DND-41 (cell line): Measurements from ENCODE around the gene RHOJ.
"Not testable (repeated sequence)": the region's sequence is repeated elsewhere in the genome, so short reads cannot be mapped to it uniquely, and the experiment has no call there.

Source experiments
- ATAC-seq: fragments of 200-7000 bp; cut with Tn5 transposase; 3 replicates; pipeline ENCODE4 v1.9.1; 2021; ENCODE audit warnings: low read depth; ENCODE audit not compliant: insufficient read depth
- DNase-seq: peaks from one replicate; pipeline ENCODE4 v3.0.0-alpha.2; 2020
- H2AFZ ChIP-seq: 2 replicates; pipeline ENCODE4 v1.6.0; 2012; ENCODE audit warnings: low read depth, low read length
- H3K27ac ChIP-seq: 2 replicates; pipeline ENCODE4 v1.5.1; 2012; ENCODE audit warnings: low read length, inconsistent platforms
- H3K27me3 ChIP-seq: fragments of 200-600 bp; sonication (generic); 2 replicates; pipeline ENCODE4 v1.6.0; 2012; ENCODE audit warnings: low read length, mild to moderate bottlenecking, inconsistent platforms; ENCODE audit not compliant: insufficient read depth, poor library complexity
- H3K36me3 ChIP-seq: 2 replicates; pipeline ENCODE4 v1.5.1; 2012; ENCODE audit warnings: low read length, inconsistent platforms; ENCODE audit not compliant: insufficient read depth
- H3K4me1 ChIP-seq: 2 replicates; pipeline ENCODE4 v1.5.1; 2012; ENCODE audit warnings: mild to moderate bottlenecking, low read length; ENCODE audit not compliant: insufficient read depth
- H3K4me2 ChIP-seq: 2 replicates; pipeline ENCODE4 v1.6.0; 2012; ENCODE audit warnings: mild to moderate bottlenecking, moderate library complexity, low read length, inconsistent platforms; ENCODE audit not compliant: insufficient read depth
- H3K4me3 ChIP-seq, 2 experiments: fragments of 200-600 bp in 1 of 2; shearing (Covaris generic) in 1 of 2; 2 replicates each; pipeline ENCODE4 v1.5.1; 2012 to 2016; ENCODE audit warnings: inconsistent platforms in 2 of 2, low read length in 2 of 2, mild to moderate bottlenecking in 2 of 2, low read depth in 1 of 2, moderate library complexity in 1 of 2
- H3K79me2 ChIP-seq: 2 replicates; pipeline ENCODE4 v1.6.0; 2012; ENCODE audit warnings: low read length, inconsistent platforms; ENCODE audit not compliant: insufficient read depth
- H3K9ac ChIP-seq: 2 replicates; pipeline ENCODE4 v1.6.0; 2012; ENCODE audit warnings: low read depth, mild to moderate bottlenecking, inconsistent platforms, low read length, moderate library complexity
- H3K9me3 ChIP-seq: 2 replicates; pipeline ENCODE4 v1.5.1; 2012; ENCODE audit warnings: low read length, moderate library complexity, mild to moderate bottlenecking, inconsistent platforms; ENCODE audit not compliant: insufficient read depth, severe bottlenecking
- H4K20me1 ChIP-seq: 2 replicates; pipeline ENCODE4 v1.6.0; 2012; ENCODE audit warnings: low read length; ENCODE audit not compliant: insufficient read depth
- EZH2 ChIP-seq: IDR thresholded peaks from 3 replicates; pipeline ENCODE4 v1.6.1; 2012; ENCODE audit warnings: borderline replicate concordance, low read depth, mild to moderate bottlenecking, moderate library complexity, low read length, inconsistent platforms; ENCODE audit not compliant: severe bottlenecking
- TF ChIP-seq, protein P1 (sequence below): IDR thresholded peaks from 2 replicates; pipeline ENCODE4 v1.5.1; 2012; ENCODE audit warnings: borderline replicate concordance, low read length, moderate library complexity, mild to moderate bottlenecking; ENCODE audit not compliant: poor library complexity, severe bottlenecking; ENCODE audit errors: extremely low read depth

Gene RHOJ

DNA sequence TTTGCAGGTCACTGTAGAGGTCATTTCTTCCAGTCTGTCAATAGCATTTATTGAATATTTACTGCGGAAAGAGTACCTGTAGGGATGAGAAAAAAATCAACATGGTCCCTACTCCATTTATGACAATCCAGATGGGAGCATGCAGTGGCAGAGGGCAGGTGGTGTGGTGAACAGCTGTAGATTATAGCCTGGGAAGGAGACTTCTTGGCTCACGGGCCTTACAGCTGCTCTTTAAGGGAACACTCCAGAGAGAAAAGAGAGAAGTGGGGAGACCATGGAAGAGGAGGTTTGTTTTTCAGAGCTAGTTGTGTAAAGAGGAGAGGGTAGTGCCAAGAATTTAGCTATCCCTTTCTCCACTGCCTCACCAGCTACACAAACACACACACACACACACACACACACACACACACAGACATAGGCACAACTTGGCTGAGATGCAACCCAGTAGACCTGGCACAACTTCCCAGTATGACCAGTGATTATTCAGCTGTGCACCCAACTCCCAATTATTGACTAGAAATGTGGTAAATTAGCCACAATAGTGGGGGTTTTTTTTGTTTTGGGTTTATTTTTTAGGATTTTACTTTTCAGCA is 73.4 kb downstream of the RHOJ start:
- no peak for ATAC-seq

DNA sequence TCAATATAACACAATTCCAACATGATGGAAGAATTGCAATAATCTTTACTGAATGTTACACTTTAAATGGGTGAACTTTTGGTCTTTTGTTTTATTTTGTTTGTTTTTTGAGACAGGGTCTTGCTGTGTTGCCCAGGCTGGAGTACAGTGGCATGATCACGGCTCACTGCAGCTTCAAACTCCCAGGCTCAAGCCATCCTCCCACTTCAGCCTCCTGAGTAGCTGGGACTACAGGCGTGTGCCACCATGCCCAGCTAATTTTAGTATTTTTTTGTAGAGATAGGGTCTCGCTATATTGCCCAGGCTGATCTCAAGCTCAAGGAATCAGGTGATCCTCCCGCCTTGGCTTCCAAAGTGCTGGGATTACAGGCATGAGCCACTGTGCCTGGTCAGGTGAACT is 75.7 kb downstream of the RHOJ start:
- not testable (repeated sequence) for H3K27ac ChIP-seq, H3K4me2 ChIP-seq, H3K79me2 ChIP-seq, H2AFZ ChIP-seq, H3K4me3 ChIP-seq, H4K20me1 ChIP-seq, H3K4me1 ChIP-seq, H3K9ac ChIP-seq, ATAC-seq, H3K9me3 ChIP-seq, H3K36me3 ChIP-seq, DNase-seq
- peaks cover 25% of the 10 kb centered on the region for H3K27me3 ChIP-seq

More for the DNA sequence above, 73.4 kb downstream of the RHOJ start:
- no peak for TF ChIP-seq EZH2
- Histone ChIP-seq H3K27me3 (peaks cover 16% of the 10 kb centered on the region), H3K4me3 (no peak overlapping the region), H3K9ac (no peak overlapping the region), H2AFZ (no peak overlapping the region), H3K27ac (no peak overlapping the region), H3K79me2 (no peaks in the 10 kb centered on the region), H3K4me1 (no peaks in the 10 kb centered on the region), H3K9me3 (no peaks in the 10 kb centered on the region), H3K4me2 (no peak overlapping the region), H3K36me3 (no peaks in the 10 kb centered on the region), H4K20me1 (no peaks in the 10 kb centered on the region)
- no peak for DNase-seq

DNA sequence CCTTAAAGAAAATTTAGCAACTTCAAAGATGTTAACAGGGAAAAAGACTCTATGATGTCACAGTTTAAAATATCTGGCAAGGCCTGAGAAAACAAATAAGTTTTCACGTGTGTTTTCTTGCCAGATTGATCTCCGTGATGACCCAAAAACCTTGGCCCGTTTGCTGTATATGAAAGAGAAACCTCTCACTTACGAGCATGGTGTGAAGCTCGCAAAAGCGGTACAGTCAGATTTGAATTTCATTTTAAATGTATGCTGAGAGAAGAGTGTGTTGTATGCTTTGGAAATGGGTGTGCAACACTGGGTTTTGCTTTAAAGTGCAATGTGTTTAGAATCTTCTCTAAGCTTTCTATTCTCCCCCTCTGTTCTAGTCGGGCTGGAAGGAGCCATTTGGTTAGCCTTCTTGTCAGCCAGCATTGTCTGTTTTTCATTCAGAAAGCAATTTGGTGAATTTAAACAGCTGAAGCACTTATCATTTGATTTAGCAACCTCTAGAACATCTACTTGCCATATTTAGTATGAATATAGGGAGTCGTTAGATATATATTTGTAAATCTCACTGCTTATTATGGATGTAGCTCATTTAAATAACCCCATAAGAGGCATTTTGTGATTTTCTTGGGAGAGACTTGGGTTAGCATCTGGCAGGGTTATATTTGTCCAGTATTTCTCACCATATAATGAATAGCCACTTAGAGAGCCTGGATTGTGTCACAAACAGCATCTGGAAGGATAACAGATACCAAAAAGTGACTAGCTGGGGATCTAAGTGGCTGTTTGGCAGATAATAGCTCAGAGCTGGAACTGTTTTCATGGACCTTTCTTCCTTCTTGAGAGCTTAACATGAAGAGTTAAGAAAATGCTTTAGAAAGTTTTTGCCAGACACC is 79.0 kb downstream of the RHOJ start:
- Histone ChIP-seq H4K20me1 (no peaks in the 10 kb centered on the region), H2AFZ (no peak overlapping the region), H3K27me3 (peaks cover 28% of the 10 kb centered on the region), H3K27ac (no peak overlapping the region), H3K4me1 (no peaks in the 10 kb centered on the region), H3K9me3 (no peaks in the 10 kb centered on the region), H3K79me2 (no peaks in the 10 kb centered on the region), H3K4me2 (no peak overlapping the region), H3K4me3 (no peak overlapping the region), H3K9ac (no peak overlapping the region), H3K36me3 (no peaks in the 10 kb centered on the region)
- TF ChIP-seq EZH2, result no peak
- TF ChIP-seq, protein P1, sequence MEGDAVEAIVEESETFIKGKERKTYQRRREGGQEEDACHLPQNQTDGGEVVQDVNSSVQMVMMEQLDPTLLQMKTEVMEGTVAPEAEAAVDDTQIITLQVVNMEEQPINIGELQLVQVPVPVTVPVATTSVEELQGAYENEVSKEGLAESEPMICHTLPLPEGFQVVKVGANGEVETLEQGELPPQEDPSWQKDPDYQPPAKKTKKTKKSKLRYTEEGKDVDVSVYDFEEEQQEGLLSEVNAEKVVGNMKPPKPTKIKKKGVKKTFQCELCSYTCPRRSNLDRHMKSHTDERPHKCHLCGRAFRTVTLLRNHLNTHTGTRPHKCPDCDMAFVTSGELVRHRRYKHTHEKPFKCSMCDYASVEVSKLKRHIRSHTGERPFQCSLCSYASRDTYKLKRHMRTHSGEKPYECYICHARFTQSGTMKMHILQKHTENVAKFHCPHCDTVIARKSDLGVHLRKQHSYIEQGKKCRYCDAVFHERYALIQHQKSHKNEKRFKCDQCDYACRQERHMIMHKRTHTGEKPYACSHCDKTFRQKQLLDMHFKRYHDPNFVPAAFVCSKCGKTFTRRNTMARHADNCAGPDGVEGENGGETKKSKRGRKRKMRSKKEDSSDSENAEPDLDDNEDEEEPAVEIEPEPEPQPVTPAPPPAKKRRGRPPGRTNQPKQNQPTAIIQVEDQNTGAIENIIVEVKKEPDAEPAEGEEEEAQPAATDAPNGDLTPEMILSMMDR, result no peak
- ATAC-seq (no peak), DNase-seq (no peak)

DNA sequence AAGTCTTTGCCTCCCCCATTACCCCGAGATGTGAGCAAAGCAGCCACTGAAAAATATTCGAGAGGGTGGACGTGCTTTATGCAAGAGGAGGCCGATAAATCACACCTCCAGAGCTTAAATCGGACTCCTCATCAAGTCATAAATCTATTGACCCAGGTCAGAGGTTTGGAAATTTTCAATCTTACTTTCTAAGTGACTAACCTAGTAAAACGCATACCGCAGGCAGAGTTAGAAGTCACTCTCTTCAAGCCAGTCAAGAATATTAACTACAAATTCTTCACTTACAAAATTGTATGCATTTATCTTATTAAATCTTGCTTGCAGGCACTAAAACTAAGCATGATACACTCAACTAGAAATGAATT is 79.6 kb downstream of the RHOJ start:
- DNase-seq (no peak), ATAC-seq (no peak)
- no peaks in the 10 kb centered on the region for H3K79me2 ChIP-seq
- no peak overlapping the region for H2AFZ ChIP-seq
- peaks cover 28% of the 10 kb centered on the region for H3K27me3 ChIP-seq
- no peak overlapping the region for H3K9ac ChIP-seq
- no peak for TF ChIP-seq EZH2
- TF ChIP-seq, protein P1, result no peak
- no peak overlapping the region for H3K27ac ChIP-seq
- no peaks in the 10 kb centered on the region for H3K9me3 ChIP-seq
- H3K4me3 ChIP-seq, result no peak overlapping the region
- H4K20me1 ChIP-seq, result no peaks in the 10 kb centered on the region
- H3K4me1 ChIP-seq, result no peaks in the 10 kb centered on the region
- no peak overlapping the region for H3K4me2 ChIP-seq
- H3K36me3 ChIP-seq, result no peaks in the 10 kb centered on the region
